GM21825 (cell line): ENCODE results near the gene ARMH4.
"Not testable (repeated sequence)": the region's sequence is repeated elsewhere in the genome, so short reads cannot be mapped to it uniquely, and the experiment has no call there.

Source experiments
- ATAC-seq: cut with Tn5 transposase; IDR thresholded peaks from one replicate; pipeline ENCODE4 v1.9.1; 2021; ENCODE audit warnings: mild to moderate bottlenecking, moderate library complexity; ENCODE audit not compliant: unreplicated experiment

The ARMH4 gene

DNA sequence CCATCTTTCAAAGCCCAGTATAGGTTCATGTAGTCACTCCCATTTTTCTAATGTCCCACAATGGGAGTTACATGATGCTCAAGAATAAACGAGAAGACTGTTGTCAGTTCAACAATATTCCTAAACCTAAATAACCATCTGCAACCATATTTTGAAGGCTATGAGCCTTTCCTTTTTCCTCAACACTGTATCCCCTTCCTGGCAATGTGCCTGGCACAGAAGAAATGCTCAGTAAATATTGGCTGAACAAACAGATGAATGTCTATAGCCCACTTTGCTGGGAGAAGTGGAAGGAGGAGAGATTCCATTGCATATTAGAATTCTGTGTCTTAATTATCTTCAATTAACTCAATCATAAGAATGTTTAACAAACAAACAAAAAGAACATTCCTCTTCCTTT lies 6.1 kb downstream of the ARMH4 start:
- ATAC-seq: no peak

DNA sequence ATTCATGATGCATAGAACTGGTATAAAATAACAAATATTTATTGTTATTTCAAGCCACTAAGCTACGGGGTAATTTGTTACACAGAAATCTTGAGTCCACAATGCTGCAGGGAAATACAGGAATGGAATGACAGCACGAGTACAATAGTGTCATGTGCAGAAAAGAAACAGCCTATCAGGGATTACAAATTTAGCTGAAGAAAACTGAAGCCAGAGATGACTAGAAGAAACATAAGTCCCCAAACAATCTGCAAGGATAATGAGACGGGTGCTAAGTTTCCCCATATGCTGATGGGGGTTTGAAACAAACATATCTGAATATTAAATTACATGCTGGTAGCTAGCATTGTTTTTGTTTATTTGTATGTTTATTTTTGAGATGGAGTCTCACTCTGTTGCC lies 8.9 kb downstream of the ARMH4 start:
- no peak for ATAC-seq

DNA sequence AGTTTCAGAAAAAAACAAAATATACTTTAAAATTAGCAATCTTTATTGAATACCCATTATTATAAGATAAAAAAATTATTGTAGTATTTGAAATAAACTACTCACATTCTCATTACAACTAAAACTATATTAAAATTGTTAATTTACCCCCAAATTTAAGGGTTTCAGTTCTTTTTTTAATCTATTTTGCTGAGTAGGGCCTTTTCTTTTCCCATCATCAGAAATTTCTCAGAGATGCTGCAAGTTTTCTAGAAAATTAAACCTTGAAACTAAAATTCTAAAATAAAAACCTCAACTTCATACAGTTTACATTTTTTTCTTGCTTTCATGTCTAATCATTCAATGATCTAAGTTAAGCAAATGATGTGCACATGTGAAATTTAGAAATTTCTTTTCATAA lies 10.1 kb downstream of the ARMH4 start:
- no peak for ATAC-seq

DNA sequence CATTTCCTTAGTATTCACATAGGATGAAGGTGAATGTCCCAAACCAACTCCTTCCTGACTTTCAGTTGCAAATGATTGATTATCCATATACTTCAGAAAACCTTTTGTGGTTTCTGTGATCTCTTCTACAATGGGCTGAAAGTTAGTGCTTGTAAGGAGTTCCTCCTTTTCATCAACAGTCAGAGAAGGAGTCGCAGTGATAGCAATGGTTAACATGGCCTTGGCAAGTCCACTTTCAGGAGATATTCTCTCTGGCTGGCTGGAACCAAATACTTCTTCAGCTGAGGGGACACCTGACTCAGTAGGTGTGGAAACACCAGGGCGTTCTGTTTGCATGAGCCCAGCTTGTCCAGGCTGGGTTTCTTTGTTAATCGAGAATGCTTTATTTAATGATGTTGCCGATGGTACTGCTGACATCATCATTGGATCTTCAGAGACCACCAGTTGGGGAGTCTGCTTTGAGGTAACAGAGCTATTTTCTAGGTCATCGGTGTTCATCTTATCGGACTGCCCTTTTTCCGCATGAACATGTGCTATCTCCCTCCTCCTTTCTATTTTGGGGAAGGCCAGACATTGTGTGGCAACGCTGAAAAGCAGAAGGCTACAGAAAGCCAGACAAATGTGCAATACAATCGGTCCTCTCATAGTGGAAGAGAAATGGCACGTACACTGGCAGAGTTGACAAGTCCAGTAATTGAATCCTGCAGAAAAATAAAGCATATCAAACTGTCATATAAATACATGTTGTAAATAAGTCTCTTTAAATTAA lies 13.1 kb downstream of the ARMH4 start:
- no peak for ATAC-seq

DNA sequence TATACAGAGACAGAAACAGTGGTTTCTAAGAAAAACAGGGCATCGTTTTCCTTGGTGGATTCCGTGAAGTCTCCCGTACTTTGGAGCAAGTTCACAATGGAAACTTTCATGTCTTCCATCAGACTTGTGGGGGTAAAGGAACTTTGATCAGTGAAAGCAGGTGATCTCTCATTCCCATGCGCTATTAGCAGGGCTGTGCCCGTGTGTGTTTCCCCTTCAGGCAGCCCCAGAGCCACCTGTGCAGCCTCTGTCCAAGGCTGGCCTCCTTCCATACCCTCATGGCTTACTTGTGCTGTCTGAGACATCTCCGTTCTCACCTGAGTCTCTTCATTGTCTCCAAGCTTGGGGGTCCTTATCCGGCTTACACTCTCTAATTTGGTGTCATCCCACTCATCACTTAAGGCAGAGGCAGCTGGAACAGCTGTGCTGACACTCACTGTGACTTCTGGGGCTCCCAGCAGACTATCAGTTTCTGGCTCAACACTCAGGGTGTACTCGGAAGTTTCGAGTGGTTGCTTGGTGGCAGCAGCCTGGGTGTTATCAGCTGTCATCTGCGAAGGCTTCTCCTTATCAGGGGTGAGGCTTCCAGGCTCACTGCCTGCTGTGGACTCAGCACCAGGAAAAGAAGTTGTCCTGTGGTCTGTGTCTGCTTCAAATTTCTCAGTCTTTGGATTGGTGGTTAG lies 13.8 kb downstream of the ARMH4 start:
- no peak for ATAC-seq

DNA sequence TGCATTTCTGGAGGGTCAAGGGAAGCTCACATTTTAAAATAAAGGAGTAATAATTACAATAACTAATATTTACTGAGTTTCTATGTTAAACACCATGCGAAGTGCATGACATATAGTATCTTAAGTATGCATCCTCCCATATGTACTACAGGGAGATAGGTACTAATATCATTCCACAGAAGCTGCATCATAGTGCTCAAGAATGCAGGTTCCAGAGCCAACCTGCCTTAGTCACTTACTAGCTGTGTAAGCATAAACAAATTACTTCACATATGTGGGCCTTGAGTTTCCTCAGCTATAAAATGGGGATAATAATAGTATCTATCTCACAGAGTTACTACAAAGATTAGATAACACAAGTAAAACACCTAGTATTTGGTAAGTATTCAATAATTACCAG lies 18.3 kb downstream of the ARMH4 start:
- no peak for ATAC-seq

DNA sequence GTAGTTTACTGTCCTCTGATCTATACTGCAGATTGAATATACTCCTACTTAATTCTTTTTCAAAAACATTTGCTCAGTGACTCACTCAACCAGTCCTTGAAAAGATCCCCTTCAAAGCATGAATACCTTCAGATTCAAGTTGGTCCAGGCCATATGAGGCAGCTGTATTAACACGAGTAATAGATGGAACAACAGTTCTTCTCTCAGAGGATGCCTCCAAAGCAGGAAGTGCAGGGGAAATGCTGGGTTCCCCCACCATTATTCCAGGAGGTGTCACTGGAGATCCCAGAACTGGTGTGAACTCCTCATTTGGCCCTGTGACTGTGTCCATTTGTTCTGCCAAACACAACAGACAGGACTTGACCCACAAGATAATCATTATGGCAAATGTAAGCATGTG lies 20.6 kb downstream of the ARMH4 start:
- no peak for ATAC-seq

DNA sequence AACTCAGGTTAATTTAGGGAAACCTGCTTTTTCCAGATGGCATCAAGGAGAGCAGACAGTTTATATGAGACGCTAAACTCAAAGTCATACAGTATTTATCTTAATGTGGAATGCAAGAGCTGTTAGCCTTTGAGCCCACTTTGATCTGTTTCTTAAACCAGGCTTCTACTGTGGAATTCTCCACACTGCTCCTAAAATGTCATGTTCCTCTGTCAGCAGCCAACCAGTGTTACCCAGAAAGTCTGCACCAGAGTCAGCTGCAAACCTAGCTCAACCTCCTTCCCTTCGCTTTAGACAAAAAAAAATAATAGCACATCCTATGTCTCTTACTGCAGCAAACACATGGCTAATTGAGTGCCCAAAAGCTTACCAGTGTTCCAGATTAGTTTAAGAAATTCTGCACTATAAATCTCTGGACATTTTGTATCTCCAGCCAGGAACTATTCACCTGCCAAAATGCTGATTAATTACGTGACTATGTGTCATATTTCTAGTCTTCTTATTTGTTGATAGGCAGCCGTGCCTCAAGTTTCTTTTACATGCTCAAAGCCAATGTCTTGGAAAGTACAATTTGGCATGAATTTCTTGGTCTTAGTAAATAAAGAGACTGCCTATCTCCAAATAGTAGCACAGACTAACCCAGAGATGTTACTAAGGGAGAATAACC lies 21.8 kb downstream of the ARMH4 start:
- no peak for ATAC-seq

DNA sequence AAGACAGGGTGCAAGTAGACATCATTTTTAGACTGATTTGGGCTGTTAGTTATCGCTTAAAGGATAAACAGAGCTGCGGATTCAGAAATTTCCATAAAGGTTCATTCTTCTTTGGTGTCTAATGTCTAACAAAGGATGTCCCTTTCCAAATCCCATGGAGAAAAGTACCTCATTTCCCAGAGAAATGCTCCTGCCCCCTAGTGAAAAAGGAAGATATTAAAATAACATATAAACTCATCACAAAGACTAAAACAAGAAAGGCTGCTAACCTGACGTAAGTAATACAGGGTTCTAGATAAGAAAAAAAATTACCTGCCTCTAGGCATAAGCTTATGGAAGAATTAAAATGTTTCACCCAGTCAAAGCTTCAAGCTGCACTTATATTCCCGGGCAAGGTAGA lies 22.8 kb downstream of the ARMH4 start:
- ATAC-seq: no peak

DNA sequence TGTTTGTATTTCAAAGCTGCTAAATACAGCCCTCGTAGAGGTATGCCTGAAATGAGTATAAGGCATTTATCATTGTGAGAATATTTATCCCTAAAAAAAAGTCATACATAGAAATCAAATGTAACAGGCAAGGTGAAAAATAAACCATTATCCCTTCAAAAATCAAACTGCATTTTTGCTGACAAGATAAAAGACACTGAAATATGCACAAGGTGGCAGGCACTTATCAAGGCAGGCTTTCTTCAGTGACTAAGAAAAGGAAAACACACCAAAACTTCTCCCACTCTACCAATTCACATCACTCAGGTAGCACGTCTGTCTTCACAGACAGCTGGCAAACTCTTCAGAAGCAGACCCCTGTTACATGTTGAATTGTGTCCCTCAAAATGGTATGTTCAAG lies 23.6 kb downstream of the ARMH4 start:
- ATAC-seq: no peak

DNA sequence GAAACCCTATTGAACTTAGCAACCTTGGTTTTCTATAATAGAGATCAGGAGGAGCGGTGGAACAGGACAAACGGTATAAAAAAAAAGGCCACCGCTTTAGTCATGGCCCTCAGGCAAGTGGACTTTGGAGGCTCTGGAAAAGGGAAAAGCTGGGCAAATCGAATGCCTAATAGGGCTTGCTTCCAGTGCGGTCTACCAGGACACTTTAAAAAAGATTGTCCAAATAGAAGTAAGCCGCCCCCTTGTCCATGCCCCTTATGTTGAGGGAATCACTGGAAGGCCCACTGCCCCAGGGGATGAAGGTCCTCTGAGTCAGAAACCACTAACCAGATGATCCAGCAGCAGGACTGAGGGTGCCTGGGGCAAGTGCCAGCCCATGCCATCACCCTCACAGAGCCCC lies 29.5 kb downstream of the ARMH4 start:
- not testable (repeated sequence) for ATAC-seq

DNA sequence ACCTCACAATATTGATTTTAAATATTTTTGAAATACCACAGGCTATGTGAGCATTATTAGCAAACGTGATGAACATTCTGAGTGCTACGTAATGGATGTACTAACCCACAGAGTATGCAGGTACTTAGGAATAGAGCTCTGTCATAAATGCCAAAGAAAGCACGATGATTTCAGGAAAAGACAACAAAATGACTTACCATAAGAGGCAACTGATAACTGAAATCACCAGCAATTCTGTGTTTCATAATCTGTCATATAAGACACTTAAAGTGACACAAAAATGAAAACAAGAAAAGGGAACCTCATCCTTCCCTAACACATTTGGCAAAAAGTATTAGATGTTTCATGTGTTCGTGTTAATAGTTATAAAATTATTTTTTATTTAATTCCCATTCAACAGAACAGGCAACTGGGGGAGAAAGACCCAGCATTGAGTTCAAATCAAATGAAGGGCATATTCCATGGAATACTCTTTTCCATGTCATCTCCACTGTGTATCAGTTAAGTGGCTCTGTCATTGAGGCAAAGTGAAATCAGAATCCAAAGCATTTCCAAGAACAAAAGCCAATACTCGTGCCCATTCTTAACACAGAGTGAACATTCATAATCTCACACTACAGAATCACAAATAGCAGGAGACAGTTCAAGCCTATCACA lies 30.4 kb downstream of the ARMH4 start:
- no peak for ATAC-seq

DNA sequence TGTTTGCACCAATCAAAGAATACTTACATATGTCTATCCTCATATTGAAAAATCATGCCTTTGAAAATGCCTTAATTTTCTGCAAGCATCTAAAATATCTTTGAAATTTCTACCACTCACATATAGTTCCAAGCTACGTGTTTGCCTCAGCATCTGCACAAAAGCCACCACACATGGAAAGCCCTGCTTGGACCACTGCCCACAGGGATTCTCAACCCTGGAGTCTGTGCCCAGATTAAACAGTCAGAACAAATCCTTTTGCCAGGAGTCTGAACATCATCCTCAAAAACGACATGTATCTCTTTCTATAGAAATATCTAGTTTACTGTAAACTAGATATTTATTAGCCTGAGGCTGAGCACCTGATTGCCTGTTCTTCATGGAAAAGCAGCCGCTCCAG lies 32.6 kb downstream of the ARMH4 start:
- ATAC-seq: no peak

DNA sequence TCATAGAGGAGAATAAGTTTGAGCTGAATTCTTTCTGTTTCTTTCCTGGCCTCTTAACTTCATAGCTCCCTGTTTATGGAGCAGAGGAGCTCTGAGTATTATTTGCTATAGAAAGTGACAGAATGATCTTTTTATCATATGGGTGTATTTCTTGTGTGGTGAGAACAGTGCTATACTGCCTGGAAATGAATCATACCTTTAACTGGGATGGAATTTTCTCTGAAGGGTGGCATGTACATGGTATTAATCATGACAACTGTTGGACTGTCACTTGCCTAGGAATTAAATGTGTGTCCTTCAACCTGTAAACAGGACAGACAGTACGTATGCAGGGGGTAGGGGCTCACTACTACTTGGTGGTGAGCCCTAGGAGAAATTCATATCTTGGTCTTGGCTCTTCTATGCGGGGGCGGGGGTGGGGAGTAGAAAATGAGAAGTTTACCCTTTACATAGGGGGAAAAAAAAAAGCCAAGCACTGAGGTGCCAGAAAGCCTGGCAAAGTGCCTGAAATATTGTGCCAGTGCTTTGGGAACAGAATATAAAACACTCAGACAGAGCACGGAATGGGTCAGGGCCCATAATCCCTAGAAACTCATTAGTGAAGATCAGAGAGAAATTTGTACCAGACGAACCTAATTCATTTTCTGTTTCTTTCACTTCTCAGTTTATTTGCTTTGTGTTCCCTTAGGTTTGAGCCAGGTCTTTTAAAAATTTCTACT lies 33.8 kb downstream of the ARMH4 start:
- no peak for ATAC-seq

DNA sequence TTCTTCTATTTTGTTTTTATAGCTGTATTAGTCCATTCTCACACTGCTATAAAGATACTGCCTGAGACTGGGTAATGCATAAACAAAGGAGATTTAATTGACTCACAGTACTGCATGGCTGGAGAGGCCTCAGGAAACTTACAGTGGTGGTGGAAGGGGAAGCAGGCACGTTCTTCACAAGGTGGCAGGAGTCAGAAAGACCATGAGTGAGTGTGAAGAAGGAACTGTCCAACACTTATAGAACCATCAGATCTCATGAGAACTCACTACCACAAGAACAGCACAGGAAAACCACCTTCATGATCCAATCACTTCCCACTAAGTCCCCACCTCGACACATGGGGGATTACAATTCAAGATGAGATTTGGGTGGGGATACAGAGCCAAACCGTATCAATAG lies 42.3 kb downstream of the ARMH4 start:
- no peak for ATAC-seq

DNA sequence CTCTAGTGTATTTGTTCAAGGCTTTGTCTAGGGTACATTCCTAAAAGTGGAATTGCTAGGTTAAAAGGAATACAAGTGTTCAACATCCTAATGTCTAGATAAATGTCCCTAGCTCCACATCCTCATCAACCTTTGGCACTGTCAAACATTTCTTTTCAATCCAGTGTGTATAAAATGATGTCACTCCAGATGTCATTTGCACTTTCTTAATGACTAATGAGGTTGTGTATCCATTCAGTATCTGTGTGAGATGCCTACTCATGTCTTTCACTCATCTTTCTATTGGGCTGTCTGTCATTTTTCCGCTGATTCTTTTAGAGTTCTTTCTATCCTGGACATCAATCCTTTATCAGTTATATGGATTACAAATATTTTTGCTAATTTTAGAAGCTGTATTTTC lies 43.3 kb downstream of the ARMH4 start:
- ATAC-seq: no peak

DNA sequence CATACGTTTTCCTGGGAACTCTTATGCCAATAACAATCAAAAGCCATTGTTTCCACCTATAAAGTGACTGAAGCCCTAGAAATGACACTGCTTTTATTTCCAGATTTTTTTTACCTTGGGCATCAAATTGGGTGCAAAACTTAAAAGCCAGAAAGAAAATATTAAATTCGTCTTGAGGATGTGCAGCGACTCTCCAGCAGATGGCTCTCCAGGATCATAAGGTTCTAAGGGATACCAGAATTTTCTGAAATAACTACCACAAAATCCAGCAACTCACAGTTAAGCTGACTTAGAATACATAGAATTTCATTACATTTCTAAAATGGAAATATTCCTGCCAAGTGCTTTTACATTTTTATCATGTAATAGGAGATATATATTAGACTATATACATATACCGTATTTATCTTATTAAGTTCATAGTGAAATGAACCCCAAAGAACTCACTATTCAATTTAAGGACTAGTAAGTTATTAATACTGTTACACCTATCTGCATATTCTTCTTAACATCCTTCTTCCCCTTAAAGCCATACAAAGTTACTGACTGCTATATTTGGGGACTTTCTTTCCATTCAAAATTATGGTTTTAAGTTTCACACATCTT lies 44.0 kb downstream of the ARMH4 start:
- no peak for ATAC-seq

DNA sequence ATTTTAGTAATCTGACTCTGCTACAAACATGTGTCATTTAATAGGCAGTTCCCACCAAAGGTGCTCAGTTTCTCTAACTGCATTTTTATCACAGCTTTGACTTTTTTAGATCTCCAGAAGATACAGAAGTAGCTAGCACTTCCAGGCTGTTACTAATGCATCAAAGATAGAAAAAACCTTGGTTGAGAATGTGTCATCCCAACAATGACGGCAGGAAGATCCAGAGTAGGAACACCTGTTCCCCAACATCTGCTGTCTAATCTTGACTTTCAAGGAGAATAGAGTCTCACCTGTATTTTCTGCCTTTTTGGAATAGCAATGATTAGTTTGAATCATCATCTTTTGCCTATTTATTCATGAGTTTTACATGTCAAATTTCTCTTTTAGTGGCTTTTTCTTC lies 45.0 kb downstream of the ARMH4 start:
- ATAC-seq: no peak

DNA sequence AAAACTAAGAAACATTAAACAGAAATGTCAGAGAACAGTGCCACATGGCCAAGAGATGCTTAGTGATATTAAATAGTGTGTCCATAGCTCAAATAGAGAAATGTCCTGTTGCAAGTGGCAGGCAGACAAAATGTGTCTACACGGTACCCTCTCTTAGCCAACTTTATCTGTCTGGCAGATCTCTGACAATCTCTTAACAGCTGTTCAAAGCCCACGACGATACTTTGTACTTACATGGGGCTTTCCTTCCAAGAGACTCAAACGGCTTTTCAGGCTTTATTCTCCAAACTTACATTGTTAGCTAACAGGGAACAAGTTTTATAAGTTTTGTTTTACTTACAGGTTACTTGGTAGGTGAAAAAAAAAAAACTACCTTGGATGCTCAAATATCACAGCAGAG lies 45.6 kb downstream of the ARMH4 start:
- ATAC-seq: no peak

DNA sequence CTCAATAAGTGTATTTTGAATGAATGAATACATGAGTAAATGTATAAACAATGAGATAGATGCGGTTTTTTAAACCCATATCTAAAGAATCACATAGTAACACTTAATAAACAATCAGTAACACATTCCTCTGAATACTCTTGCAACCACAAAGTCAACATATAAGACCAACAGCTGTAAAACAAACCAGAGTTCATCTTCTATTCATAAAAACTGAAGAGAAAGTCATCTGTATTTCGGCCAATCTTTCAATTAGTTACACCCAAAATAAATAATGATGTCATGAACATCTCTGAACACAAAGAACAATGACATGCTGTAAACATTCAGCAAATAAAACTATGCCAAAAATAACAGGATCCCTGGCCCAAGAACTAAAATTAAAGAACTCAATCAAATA lies 47.2 kb downstream of the ARMH4 start:
- no peak for ATAC-seq
